PC-9 (cell line): ENCODE results near the gene RFTN1.

Experiments used
- CTCF ChIP-seq: fragments of 200-600 bp; sonication (generic); conservative IDR thresholded peaks from 2 replicates; pipeline ENCODE4 v1.6.1; 2017; ENCODE audit warnings: mixed run types, antibody characterized with exemption, mild to moderate bottlenecking, moderate library complexity
- EZH2 ChIP-seq: fragments of 200-600 bp; sonication (generic); IDR thresholded peaks from 2 replicates; pipeline ENCODE4 v1.8.0; 2017; ENCODE audit warnings: antibody characterized with exemption, low read depth

GRCh38 chr3:16484216-16484615 lies 29.3 kb downstream of the RFTN1 start:
- TF ChIP-seq CTCF (no peak), EZH2 (no peak)
